ENCODE results near the gene CLDN16. TPM values are rescaled to one million over a fixed set of nuclear protein-coding genes. Genes with fewer than 3 reads are reported as not detected.

CLDN16 gene
- total RNA-seq, 5 donors from 2014 or later (not counting 1 experiment from before 2014, with no cell fraction given), result not detected

DNA sequence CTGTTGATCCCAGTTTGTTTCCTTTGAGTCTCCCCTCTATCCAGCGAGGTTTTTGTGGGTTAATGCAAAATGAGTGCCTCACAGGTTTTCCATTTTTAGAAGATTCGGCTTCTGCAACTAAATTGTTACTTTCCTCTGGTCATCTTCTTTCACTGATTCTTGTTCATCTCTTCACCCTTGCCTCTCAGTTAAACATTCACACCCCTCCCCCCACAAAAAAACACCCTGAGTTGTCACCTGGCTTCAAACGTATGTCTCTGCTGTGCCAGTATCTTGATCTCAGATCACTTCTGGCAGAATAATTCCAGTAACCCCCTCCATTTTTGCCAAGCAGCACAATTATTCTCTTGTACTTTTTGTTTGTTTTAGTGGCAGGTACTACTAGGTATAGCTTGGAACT is 12.3 kb upstream of the CLDN16 start:
- ATAC-seq (replicated peaks in 1 of 4) (no peak), DNase-seq (no peak)
- Mint-ChIP-seq H3K36me3 (no peaks in the 10 kb centered on the region), H3K9me3 (no peaks in the 10 kb centered on the region), H3K4me1 (no peaks in the 10 kb centered on the region), H3K4me3 (no peak overlapping the region), H3K27ac (no peak overlapping the region), H3K27me3 (peaks cover 7 to 11% of the 10 kb centered on the region in 2 donors)
- ChIA-PET CTCF (no interaction called here), POLR2A (no interaction called here)
- Histone ChIP-seq H3K27ac (ENCODE audit: low read length) (no peak overlapping the region), H3K4me1 (ENCODE audit: control insufficient read depth in 1 of 2, extremely low read depth in 1 of 2, insufficient read depth in 2 of 2, low read length in 2 of 2) (no peaks in the 10 kb centered on the region), H3K4me3 (ENCODE audit: control insufficient read depth in 1 of 2, extremely low read depth in 1 of 2, low read length in 1 of 2) (no peak overlapping the region), H3K27me3 (replicated peaks in 1 of 2; ENCODE audit: control insufficient read depth in 2 of 2, extremely low read depth in 1 of 2, insufficient read depth in 2 of 2, low read length in 1 of 2) (no peaks in the 10 kb centered on the region), H3K9me3 (no peaks in the 10 kb centered on the region), H3K36me3 (ENCODE audit: control insufficient read depth in 2 of 2, extremely low read depth in 1 of 2, insufficient read depth in 1 of 2, low read length in 1 of 2) (no peaks in the 10 kb centered on the region)
- WGBS (ENCODE audit: insufficient coverage), result 83% methylated on average over 1 of the region's 3 CpGs

DNA sequence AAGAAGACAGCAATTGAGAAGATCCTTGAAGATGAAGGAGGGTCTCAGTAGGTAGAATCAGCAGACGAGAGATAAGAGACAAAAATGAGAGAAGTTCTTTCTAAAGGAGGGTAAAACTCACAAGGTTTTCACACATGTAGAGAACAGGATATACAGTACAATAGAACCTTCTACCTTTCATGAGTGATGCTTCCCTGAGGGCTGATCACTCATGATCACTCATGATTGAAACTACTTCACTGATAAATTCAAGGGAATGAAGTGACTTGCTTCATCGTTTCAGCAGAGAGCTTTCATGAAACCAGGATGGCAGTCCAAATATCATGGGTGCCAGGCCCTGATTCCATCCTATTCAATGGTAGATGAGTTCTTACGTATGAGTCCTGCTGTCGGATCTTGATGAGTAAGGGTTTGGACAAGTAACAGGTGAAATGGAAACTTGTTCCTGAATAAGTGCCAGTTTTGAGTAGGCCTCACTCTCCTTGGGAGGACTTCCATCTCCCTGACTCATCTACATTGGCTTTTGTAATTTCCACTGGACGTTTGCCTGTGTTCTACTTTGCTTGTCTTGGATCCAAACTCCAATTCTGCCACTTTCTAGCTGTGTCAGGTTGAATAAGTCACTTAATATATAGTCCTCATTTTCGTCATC is 9.6 kb upstream of the CLDN16 start:
- Histone ChIP-seq H3K4me3 (ENCODE audit: control insufficient read depth in 1 of 2, extremely low read depth in 1 of 2, low read length in 1 of 2) (no peak overlapping the region), H3K27ac (ENCODE audit: low read length) (no peak overlapping the region), H3K4me1 (ENCODE audit: control insufficient read depth in 1 of 2, extremely low read depth in 1 of 2, insufficient read depth in 2 of 2, low read length in 2 of 2) (no peaks in the 10 kb centered on the region), H3K27me3 (replicated peaks in 1 of 2; ENCODE audit: control insufficient read depth in 2 of 2, extremely low read depth in 1 of 2, insufficient read depth in 2 of 2, low read length in 1 of 2) (no peaks in the 10 kb centered on the region), H3K9me3 (no peaks in the 10 kb centered on the region), H3K36me3 (ENCODE audit: control insufficient read depth in 2 of 2, extremely low read depth in 1 of 2, insufficient read depth in 1 of 2, low read length in 1 of 2) (no peaks in the 10 kb centered on the region)
- no peaks in the 10 kb centered on the region for H3K4me1 Mint-ChIP-seq
- no peak overlapping the region for H3K4me3 Mint-ChIP-seq
- no CpG with 5 or more reads among the region's 6 CpGs for WGBS (ENCODE audit: insufficient coverage)
- peaks cover 7 to 10% of the 10 kb centered on the region in 2 donors for H3K27me3 Mint-ChIP-seq
- H3K9me3 Mint-ChIP-seq, result no peaks in the 10 kb centered on the region
- ChIA-PET POLR2A (no interaction called here), CTCF (no interaction called here)
- H3K36me3 Mint-ChIP-seq, result no peaks in the 10 kb centered on the region
- DNase-seq (no peak), ATAC-seq (replicated peaks in 1 of 4) (no peak)
- no peak overlapping the region for H3K27ac Mint-ChIP-seq

- Mint-ChIP-seq H3K4me1 (no peaks in the 10 kb centered on the region), H3K27me3 (peaks cover 9 to 10% of the 10 kb centered on the region in 2 donors), H3K9me3 (no peaks in the 10 kb centered on the region), H3K4me3 (no peak overlapping the region), H3K27ac (no peak overlapping the region), H3K36me3 (no peaks in the 10 kb centered on the region)
- ChIA-PET CTCF (interaction anchor here in 1 of 2 donors (1.3 kb wide), 1 partner anchor 10 kb away, joined by 6 read pairs; no protein-coding TSS in a partner anchor), POLR2A (no interaction called here)
- Histone ChIP-seq H3K36me3 (ENCODE audit: control insufficient read depth in 2 of 2, extremely low read depth in 1 of 2, insufficient read depth in 1 of 2, low read length in 1 of 2) (no peaks in the 10 kb centered on the region), H3K4me3 (ENCODE audit: control insufficient read depth in 1 of 2, extremely low read depth in 1 of 2, low read length in 1 of 2) (no peak overlapping the region), H3K27ac (ENCODE audit: low read length) (no peak overlapping the region), H3K27me3 (replicated peaks in 1 of 2; ENCODE audit: control insufficient read depth in 2 of 2, extremely low read depth in 1 of 2, insufficient read depth in 2 of 2, low read length in 1 of 2) (no peaks in the 10 kb centered on the region), H3K9me3 (no peaks in the 10 kb centered on the region), H3K4me1 (ENCODE audit: control insufficient read depth in 1 of 2, extremely low read depth in 1 of 2, insufficient read depth in 2 of 2, low read length in 2 of 2) (no peaks in the 10 kb centered on the region)
- no peak for DNase-seq
- no peak for ATAC-seq (replicated peaks in 1 of 4)
These were observed 7.8 kb upstream of the CLDN16 start for GRCh38 chr3:190380184-190380583.

DNA sequence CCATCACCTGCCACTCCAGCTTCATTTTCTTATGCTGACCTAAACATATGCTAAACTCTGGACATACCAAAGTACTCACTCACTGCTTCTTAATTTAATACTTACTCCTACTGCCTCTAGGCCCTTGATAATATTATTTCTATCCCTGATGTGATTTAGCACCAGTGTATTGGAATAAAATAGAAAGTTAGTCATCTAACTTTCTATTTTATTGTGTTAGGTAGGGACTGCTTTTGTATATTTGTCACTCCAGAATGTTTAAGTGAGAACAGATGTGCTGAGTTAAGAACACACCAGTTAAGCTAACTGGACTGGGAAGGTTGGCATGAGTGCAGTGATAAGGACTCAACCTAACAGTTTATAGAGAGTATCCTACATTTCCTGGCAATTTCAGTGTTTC is 6.5 kb upstream of the CLDN16 start:
- Histone ChIP-seq H3K9me3 (no peaks in the 10 kb centered on the region), H3K4me3 (ENCODE audit: control insufficient read depth in 1 of 2, extremely low read depth in 1 of 2, low read length in 1 of 2) (no peak overlapping the region), H3K4me1 (ENCODE audit: control insufficient read depth in 1 of 2, extremely low read depth in 1 of 2, insufficient read depth in 2 of 2, low read length in 2 of 2) (no peaks in the 10 kb centered on the region), H3K27ac (ENCODE audit: low read length) (no peak overlapping the region), H3K36me3 (ENCODE audit: control insufficient read depth in 2 of 2, extremely low read depth in 1 of 2, insufficient read depth in 1 of 2, low read length in 1 of 2) (no peaks in the 10 kb centered on the region), H3K27me3 (replicated peaks in 1 of 2; ENCODE audit: control insufficient read depth in 2 of 2, extremely low read depth in 1 of 2, insufficient read depth in 2 of 2, low read length in 1 of 2) (no peaks in the 10 kb centered on the region)
- ChIA-PET POLR2A (no interaction called here), CTCF (no interaction called here)
- H3K4me3 Mint-ChIP-seq, result no peak overlapping the region
- H3K27me3 Mint-ChIP-seq, result peaks cover 7 to 11% of the 10 kb centered on the region in 2 donors
- H3K36me3 Mint-ChIP-seq, result no peaks in the 10 kb centered on the region
- H3K4me1 Mint-ChIP-seq, result no peaks in the 10 kb centered on the region
- no peak for ATAC-seq (replicated peaks in 1 of 4)
- no peak overlapping the region for H3K27ac Mint-ChIP-seq
- no peaks in the 10 kb centered on the region for H3K9me3 Mint-ChIP-seq
- no peak for DNase-seq

- ChIA-PET CTCF (no interaction called here), POLR2A (no interaction called here)
These were observed 5.9 kb upstream of the CLDN16 start for GRCh38 chr3:190382082-190382481.

GRCh38 chr3:190384309-190384756 is 3.6 kb upstream of the CLDN16 start:
- H3K27ac ChIP-seq (ENCODE audit: low read length), result no peak overlapping the region
- peak in 1 of 35 experiments; percentile 8 for DNase-seq
- no peaks in the 10 kb centered on the region for H3K27me3 ChIP-seq (replicated peaks in 1 of 2; ENCODE audit: control insufficient read depth in 2 of 2, extremely low read depth in 1 of 2, insufficient read depth in 2 of 2, low read length in 1 of 2)
- no peaks in the 10 kb centered on the region for H3K36me3 ChIP-seq (ENCODE audit: control insufficient read depth in 2 of 2, extremely low read depth in 1 of 2, insufficient read depth in 1 of 2, low read length in 1 of 2)
- H3K9me3 Mint-ChIP-seq, result no peaks in the 10 kb centered on the region
- no peak overlapping the region for H3K4me3 Mint-ChIP-seq
- no peaks in the 10 kb centered on the region for H3K36me3 Mint-ChIP-seq
- H3K4me3 ChIP-seq (ENCODE audit: control insufficient read depth in 1 of 2, extremely low read depth in 1 of 2, low read length in 1 of 2), result no peak overlapping the region
- no peaks in the 10 kb centered on the region for H3K4me1 Mint-ChIP-seq
- H3K9me3 ChIP-seq, result no peaks in the 10 kb centered on the region
- WGBS (ENCODE audit: insufficient coverage), result no CpG with 5 or more reads among the region's 2 CpGs
- peaks cover 4 to 16% of the 10 kb centered on the region in 2 donors for H3K27me3 Mint-ChIP-seq
- no peaks in the 10 kb centered on the region for H3K4me1 ChIP-seq (ENCODE audit: control insufficient read depth in 1 of 2, extremely low read depth in 1 of 2, insufficient read depth in 2 of 2, low read length in 2 of 2)
- H3K27ac Mint-ChIP-seq, result no peak overlapping the region
- ATAC-seq (replicated peaks in 1 of 4), result no peak
- CTCF ChIA-PET, result interaction anchor here in 1 of 2 donors (1.0 kb wide), 1 partner anchor 158 kb away, joined by 3 read pairs; no protein-coding TSS in a partner anchor
- POLR2A ChIA-PET, result no interaction called here

More at GRCh38 chr3:190382082-190382481, 5.9 kb upstream of the CLDN16 start:
- ATAC-seq (replicated peaks in 1 of 4) (no peak), DNase-seq (no peak)
- H3K9me3 ChIP-seq, result no peaks in the 10 kb centered on the region
- H3K36me3 Mint-ChIP-seq, result no peaks in the 10 kb centered on the region
- no peaks in the 10 kb centered on the region for H3K4me1 ChIP-seq (ENCODE audit: control insufficient read depth in 1 of 2, extremely low read depth in 1 of 2, insufficient read depth in 2 of 2, low read length in 2 of 2)
- no peaks in the 10 kb centered on the region for H3K4me1 Mint-ChIP-seq
- H3K36me3 ChIP-seq (ENCODE audit: control insufficient read depth in 2 of 2, extremely low read depth in 1 of 2, insufficient read depth in 1 of 2, low read length in 1 of 2), result no peaks in the 10 kb centered on the region
- no peak overlapping the region for H3K27ac ChIP-seq (ENCODE audit: low read length)
- H3K27ac Mint-ChIP-seq, result no peak overlapping the region
- H3K27me3 ChIP-seq (replicated peaks in 1 of 2; ENCODE audit: control insufficient read depth in 2 of 2, extremely low read depth in 1 of 2, insufficient read depth in 2 of 2, low read length in 1 of 2), result no peaks in the 10 kb centered on the region
- no peak overlapping the region for H3K4me3 Mint-ChIP-seq
- no peak overlapping the region for H3K4me3 ChIP-seq (ENCODE audit: control insufficient read depth in 1 of 2, extremely low read depth in 1 of 2, low read length in 1 of 2)
- peaks cover 2 to 11% of the 10 kb centered on the region in 2 donors for H3K27me3 Mint-ChIP-seq
- H3K9me3 Mint-ChIP-seq, result no peaks in the 10 kb centered on the region
